HL-60 (cell line): ENCODE results near the gene HYDIN.
A peak's percentile ranks its signal among the peaks of the same experiment; 100 is the strongest.

Experiments used
- CTCF ChIP-seq: IDR thresholded peaks from one replicate; pipeline ENCODE4 v1.5.1; 2011; ENCODE audit warnings: low read length, control low read depth, inconsistent platforms; ENCODE audit not compliant: insufficient read depth
- REST ChIP-seq: IDR thresholded peaks from 2 replicates; pipeline ENCODE4 v1.6.1; 2012; ENCODE audit warnings: low read depth; ENCODE audit not compliant: insufficient replicate concordance
- SPI1 ChIP-seq: IDR thresholded peaks from 2 replicates; pipeline ENCODE4 v1.6.1; 2012; ENCODE audit warnings: low read depth, mild to moderate bottlenecking, borderline replicate concordance

- TF ChIP-seq CTCF, result no peak
- TF ChIP-seq REST, result no peak
- TF ChIP-seq SPI1, result peak; percentile 81
Observed at GRCh38 chr16:71249399-71249798, 18.9 kb upstream of the HYDIN start.
